Spleen (tissue), 3 donors: ENCODE measurements around the gene LZIC.

Source experiments
- POLR2A ChIP-seq, 3 donors: fragments of 450-650 bp; IDR thresholded peaks; one replicate each; pipeline ENCODE4 v1.5.1; 2017; ENCODE audit warnings: antibody characterized with exemption in 3 of 3, mild to moderate bottlenecking in 1 of 3
- POLR2AphosphoS5 ChIP-seq, 3 donors: sonication (generic); formaldehyde crosslinking; IDR thresholded peaks; one replicate each; pipeline ENCODE4 v1.5.1; 2017; ENCODE audit warnings: antibody characterized with exemption in 3 of 3

GRCh38 chr1:9914610-9914937 lies 28.6 kb downstream of the LZIC start:
- no peak for TF ChIP-seq POLR2AphosphoS5 (IDR thresholded peaks at IDR 0.05)
- no peak for TF ChIP-seq POLR2A (IDR thresholded peaks at IDR 0.05)
